BJ (cell line): ENCODE measurements around the gene TEX30. TPM values are rescaled to one million over a fixed set of nuclear protein-coding genes. Genes with fewer than 3 reads are reported as not detected.

ENCODE experiments used
- CTCF ChIA-PET: fragments of 350-600 bp; formaldehyde crosslinking; extraction: SDS; loops from one replicate; lab custom pipeline; 2021; ENCODE audit warnings: antibody characterized with exemption, inconsistent platforms; lab: Yijun Ruan, JAX
- POLR2A ChIA-PET: fragments of 300-600 bp; sonication (Branson Sonifier 250); formaldehyde crosslinking; extraction: SDS; loops from one replicate; lab custom pipeline; 2021; ENCODE audit warnings: antibody characterized with exemption; lab: Charles Lee
- DNase-seq: peaks from one replicate; pipeline ENCODE4 v3.0.0-alpha.2; 2011; ENCODE audit warnings: low read depth
- H3K27me3 ChIP-seq: 2 replicates; pipeline ENCODE4 v1.6.0; 2011; ENCODE audit warnings: low read length; ENCODE audit not compliant: control insufficient read depth, insufficient read depth
- H3K36me3 ChIP-seq: 2 replicates; pipeline ENCODE4 v1.5.1; 2011; ENCODE audit warnings: low read length; ENCODE audit not compliant: control insufficient read depth, insufficient read depth
- H3K4me3 ChIP-seq: 2 replicates; pipeline ENCODE4 v1.5.1; 2011; ENCODE audit warnings: low read depth, mild to moderate bottlenecking, control low read depth, low read length
- CTCF ChIP-seq: IDR thresholded peaks from 2 replicates; pipeline ENCODE4 v1.5.1; 2011; ENCODE audit warnings: low read depth, mild to moderate bottlenecking, control low read depth, inconsistent platforms, low read length, moderate library complexity; ENCODE audit not compliant: insufficient read depth
- polyA plus RNA-seq: library from polyadenylated mRNA; depleted of rRNA; stranded (reverse); fragments of >200 nt; gene quantifications from 2 replicates; pipeline ENCODE4 v1.2.3, GENCODE V29; 2011

The TEX30 gene
- polyA plus RNA-seq, 1 experiment = 5.5 TPM

DNA sequence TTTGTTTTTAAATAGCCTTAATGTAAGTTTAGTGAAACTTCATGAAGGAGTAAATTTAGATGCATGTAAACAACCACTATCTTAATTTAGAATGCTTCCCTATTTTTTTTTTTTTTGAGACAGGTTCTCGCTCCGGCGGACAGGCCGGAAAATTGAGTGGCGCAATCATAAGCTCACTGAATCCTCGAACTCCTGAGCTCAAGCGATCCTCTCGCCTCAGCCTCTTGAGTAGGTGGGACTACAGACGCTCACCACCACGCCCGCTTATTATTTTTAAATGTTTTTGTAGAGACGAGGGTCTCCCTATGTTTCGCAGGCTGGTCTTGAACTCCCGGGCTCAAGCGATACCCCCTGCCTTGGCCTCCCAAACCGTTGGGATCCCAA, 1.6 kb downstream of the TEX30 start:
- POLR2A ChIA-PET = no interaction called here
- Histone ChIP-seq H3K36me3 (no peaks in the 10 kb centered on the region), H3K27me3 (no peaks in the 10 kb centered on the region), H3K4me3 (no peak overlapping the region)
- no peak for DNase-seq
- no peak for TF ChIP-seq CTCF
- CTCF ChIA-PET = interaction anchor here (0.6 to 1.4 kb wide), 3 partner anchors 29 to 262 kb away, joined by 3 read pairs; no protein-coding TSS in a partner anchor

- no peak for TF ChIP-seq CTCF
- ChIA-PET POLR2A (no interaction called here), CTCF (interaction anchor here (0.6 to 1.1 kb wide), 2 partner anchors 29 to 46 kb away, joined by 3 read pairs; no protein-coding TSS in a partner anchor)
- Histone ChIP-seq H3K4me3 (no peak overlapping the region), H3K36me3 (no peaks in the 10 kb centered on the region), H3K27me3 (no peaks in the 10 kb centered on the region)
- DNase-seq = no peak
Measured at GRCh38 chr13:102771298-102772041, 2.1 kb downstream of the TEX30 start.

DNA sequence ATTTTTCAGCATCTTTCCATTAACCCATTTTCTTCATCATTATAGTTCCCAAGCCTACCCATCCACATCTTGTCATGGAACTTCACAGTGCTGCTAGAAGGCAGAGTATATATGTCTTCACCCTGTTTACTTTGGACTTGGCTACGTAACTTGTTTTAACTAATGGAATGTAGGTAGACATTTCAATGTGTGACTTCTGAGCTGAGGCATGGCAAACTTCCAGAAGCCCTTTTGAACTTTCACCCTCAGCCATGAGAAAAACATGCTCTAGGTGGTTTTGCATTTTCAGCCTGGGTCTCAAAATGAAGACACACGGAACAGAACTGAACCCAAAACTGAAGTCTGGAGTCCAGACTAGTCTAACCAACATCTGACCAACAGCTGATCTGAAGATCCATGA, 3.2 kb downstream of the TEX30 start:
- TF ChIP-seq CTCF = no peak
- DNase-seq = no peak
- H3K36me3 ChIP-seq = no peaks in the 10 kb centered on the region
- H3K27me3 ChIP-seq = no peaks in the 10 kb centered on the region
- CTCF ChIA-PET = interaction anchor here (0.9 to 2.5 kb wide), 4 partner anchors 13 to 189 kb away, joined by 3 to 6 read pairs (median 4); no protein-coding TSS in a partner anchor
- H3K4me3 ChIP-seq = no peak overlapping the region
- POLR2A ChIA-PET = no interaction called here

DNA sequence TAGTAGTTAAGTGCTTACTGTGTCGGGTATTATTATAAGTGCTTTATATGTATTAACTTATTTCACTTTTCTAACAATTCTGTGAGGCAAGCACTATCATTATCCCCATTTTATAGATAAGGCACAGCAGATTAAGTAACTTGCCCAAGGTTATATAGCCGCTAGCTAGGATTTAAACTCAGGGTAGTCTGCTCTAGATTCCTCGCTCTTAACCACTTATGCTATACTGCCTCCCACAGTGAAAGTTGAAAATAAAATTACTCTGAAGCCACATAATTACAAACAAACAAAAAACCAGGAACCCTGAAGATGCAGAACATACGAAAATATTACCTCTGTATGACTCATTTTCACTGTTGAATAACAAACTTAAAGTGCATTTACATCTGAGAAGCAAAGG, 3.9 kb downstream of the TEX30 start:
- POLR2A ChIA-PET = no interaction called here
- no peak for TF ChIP-seq CTCF
- Histone ChIP-seq H3K4me3 (no peak overlapping the region), H3K36me3 (no peaks in the 10 kb centered on the region), H3K27me3 (no peaks in the 10 kb centered on the region)
- CTCF ChIA-PET = interaction anchor here (0.9 to 2.5 kb wide), 7 partner anchors 12 to 198 kb away, joined by 3 to 9 read pairs (median 4); no protein-coding TSS in a partner anchor
- no peak for DNase-seq

- POLR2A ChIA-PET = no interaction called here
- no peak for DNase-seq
- no peak overlapping the region for H3K4me3 ChIP-seq
- CTCF ChIA-PET = interaction anchor here (0.7 to 2.5 kb wide), 7 partner anchors 12 to 197 kb away, joined by 3 to 9 read pairs (median 4); no protein-coding TSS in a partner anchor
- no peaks in the 10 kb centered on the region for H3K36me3 ChIP-seq
- no peaks in the 10 kb centered on the region for H3K27me3 ChIP-seq
- TF ChIP-seq CTCF = no peak
Measured at GRCh38 chr13:102768909-102769308, 4.7 kb downstream of the TEX30 start.
